ENCODE results near the gene HOXA1.

GRCh38 chr7:27138985-27139333, 43.2 kb upstream of the HOXA1 start:
- TF ChIP-seq CTCF (conservative IDR thresholded peaks at IDR 0.05 in 1 of 2, IDR thresholded peaks at IDR 0.05 in 1 of 2; ENCODE audit: extremely low read depth in 1 of 2, insufficient read depth in 1 of 2, low read depth in 1 of 2, low read length in 2 of 2) (no peak), EZH2 (IDR thresholded peaks at IDR 0.05; ENCODE audit: borderline replicate concordance, low read length) (no peak)

Measured in mammary epithelial cell (primary cell).